Measurements from ENCODE around the gene KCTD10.
"Not testable (repeated sequence)": the region's sequence is repeated elsewhere in the genome, so short reads cannot be mapped to it uniquely, and the experiment has no call there.

Gene KCTD10

GRCh38 chr12:109418848-109419480, 58.1 kb downstream of the KCTD10 start:
- no peak for DNase-seq (ENCODE audit: low spot score)

- not testable (repeated sequence) for DNase-seq (ENCODE audit: low spot score)
Measured at GRCh38 chr12:109406147-109406546, 71.0 kb downstream of the KCTD10 start.

DNA sequence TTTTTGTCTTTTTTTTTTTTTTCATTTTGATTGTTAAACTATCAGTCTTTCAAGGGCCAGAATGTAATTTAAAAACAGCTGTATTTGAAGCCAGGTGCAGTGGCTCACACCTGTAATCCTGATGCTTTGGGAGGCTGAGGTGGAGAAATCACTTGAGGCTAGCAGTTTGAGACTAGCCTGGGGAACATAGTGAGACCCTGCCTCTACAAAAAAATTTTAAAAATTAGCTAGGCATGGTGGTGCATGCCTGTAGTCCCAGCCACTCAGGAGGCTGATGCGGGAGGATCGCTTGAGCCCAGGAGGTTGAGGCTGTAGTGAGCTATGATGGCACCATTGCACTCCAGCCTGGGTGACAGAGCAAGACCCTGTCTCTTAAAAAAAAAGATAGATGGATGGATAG, 72.3 kb downstream of the KCTD10 start:
- DNase-seq (ENCODE audit: low spot score) = not testable (repeated sequence)

Measured in D341Med (cell line).